GM15510 (cell line): ENCODE measurements around the gene NFKB1.

ENCODE experiments used
- POLR2A ChIP-seq: IDR thresholded peaks from 3 replicates; pipeline ENCODE4 v1.6.1; 2011; ENCODE audit warnings: borderline replicate concordance; ENCODE audit not compliant: insufficient read length; ENCODE audit errors: extremely low read depth

The NFKB1 gene, protein sequence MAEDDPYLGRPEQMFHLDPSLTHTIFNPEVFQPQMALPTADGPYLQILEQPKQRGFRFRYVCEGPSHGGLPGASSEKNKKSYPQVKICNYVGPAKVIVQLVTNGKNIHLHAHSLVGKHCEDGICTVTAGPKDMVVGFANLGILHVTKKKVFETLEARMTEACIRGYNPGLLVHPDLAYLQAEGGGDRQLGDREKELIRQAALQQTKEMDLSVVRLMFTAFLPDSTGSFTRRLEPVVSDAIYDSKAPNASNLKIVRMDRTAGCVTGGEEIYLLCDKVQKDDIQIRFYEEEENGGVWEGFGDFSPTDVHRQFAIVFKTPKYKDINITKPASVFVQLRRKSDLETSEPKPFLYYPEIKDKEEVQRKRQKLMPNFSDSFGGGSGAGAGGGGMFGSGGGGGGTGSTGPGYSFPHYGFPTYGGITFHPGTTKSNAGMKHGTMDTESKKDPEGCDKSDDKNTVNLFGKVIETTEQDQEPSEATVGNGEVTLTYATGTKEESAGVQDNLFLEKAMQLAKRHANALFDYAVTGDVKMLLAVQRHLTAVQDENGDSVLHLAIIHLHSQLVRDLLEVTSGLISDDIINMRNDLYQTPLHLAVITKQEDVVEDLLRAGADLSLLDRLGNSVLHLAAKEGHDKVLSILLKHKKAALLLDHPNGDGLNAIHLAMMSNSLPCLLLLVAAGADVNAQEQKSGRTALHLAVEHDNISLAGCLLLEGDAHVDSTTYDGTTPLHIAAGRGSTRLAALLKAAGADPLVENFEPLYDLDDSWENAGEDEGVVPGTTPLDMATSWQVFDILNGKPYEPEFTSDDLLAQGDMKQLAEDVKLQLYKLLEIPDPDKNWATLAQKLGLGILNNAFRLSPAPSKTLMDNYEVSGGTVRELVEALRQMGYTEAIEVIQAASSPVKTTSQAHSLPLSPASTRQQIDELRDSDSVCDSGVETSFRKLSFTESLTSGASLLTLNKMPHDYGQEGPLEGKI

DNA sequence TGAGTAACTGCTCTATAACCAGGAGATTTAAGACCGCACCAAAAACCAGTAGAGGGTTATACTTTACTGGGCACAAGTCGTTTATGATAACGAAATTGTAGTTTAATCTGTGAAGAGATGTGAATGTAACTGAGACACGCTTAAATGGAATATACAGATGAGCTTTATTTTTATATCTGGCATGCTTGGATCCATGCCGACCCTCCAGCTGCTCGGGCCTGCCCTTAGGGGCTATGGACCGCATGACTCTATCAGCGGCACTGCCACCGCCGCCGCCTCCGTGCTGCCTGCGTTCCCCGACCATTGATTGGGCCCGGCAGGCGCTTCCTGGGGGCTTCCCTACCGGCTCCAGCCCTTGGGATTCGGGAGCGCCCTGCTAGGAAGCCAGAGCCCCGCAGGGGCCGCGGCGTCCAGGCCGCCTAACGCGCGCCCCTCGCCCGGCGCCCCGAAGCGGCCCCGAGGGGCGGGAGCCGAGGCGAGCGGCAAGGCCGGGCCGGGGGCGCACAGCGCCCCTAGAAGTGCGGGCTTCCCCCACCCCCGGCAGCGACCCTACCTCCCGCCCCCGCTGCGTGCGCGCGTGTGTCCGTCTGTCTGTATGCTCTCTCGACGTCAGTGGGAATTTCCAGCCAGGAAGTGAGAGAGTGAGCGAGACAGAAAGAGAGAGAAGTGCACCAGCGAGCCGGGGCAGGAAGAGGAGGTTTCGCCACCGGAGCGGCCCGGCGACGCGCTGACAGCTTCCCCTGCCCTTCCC, at the start of gene NFKB1:
Gene NFKB1, plus strand, starts transcription at position 664 of the 751 bp plus-strand sequence. CDS start 24,160 bp downstream, outside the sequence.
- peak; percentile 68 for TF ChIP-seq POLR2A

DNA sequence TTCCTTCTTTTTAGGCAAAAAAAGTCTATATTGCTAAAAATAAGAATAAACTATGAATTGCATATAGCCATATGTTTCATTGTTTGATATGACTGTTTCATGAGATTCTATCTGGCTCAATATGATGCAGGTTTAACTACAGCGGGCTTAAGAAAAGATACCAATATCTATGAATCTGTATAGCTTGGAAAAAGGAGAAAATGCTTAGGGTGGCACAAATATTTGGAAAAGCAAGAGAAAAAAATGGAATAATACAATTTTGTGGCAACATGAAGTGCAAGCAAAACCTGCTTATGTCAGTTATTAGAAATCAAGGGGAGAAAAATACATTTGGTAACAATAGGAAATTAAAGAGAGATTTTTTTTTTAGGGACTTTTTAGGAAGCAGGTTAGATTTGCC, 48.3 kb upstream of the NFKB1 start:
- no peak for TF ChIP-seq POLR2A

DNA sequence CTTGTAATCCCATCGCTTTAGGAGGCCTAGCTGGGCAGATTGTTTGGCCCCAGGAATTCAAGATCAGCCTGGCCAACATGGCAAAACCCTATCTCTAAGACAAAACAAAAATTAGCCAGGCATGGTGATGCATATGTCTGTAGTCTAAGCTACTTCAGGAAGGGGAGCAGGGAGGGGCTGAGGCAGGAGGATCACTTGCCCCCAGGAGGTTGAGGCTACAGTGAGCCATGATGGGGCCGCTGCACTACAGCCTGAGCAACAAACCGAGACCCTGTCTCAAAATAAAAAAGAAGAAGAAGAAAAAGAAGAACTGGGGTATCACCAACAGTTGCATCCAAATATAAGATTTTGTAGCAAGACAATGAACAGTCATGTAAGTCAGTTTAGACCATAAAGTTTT, 47.3 kb upstream of the NFKB1 start:
- TF ChIP-seq POLR2A, result no peak

DNA sequence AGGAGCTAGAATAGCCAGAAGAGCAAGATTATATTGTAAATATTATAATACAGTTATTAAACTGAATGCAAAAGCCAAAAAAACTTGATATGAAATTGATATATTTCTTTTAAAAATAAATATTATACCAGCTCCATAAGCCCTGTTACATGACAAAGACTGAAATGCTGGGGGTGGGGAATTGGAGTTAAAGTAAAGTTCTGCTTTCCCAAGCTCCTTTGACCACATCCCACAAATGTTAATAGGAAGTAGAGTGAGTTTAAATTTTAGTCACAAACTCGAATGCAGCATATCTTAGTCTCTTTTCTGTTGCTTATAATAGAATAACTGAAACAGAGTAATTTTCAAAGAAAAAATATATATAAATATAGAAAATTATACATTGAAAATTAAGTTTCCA, 46.9 kb upstream of the NFKB1 start:
- TF ChIP-seq POLR2A, result no peak

DNA sequence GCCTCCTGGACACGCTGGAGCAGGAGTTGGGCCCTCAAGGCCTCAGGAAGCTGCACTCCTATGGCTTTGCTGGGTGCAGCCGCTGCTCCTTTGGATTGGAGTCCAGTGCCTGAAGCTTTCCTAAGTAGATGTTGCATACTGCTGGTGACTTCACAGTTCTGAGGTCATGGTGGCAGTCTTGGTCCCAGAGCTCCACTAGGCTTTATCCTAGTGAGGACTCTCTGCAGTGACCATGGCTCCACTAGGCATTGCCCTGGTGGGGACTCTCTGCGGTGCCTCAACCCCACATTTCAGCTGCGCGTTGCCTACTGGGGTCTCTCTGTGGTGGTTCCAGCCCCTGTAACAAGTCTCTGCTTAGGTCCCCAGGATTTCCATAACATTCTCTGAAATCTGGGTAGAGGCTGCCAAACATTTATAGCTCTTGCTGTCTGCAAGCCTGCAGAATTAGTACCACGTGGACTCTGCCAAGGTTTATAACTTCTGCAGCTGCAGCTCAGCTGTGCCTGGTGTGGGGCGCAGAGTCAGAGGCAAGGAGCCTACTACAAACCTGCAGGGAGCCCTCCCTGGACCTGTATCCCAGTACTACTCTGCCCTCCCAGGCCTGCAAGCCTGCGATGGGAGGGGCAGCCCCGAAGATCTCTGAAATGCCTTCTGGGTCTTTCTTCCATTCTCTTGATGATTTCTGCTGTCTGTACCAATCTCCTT, 46.0 kb upstream of the NFKB1 start:
- no peak for TF ChIP-seq POLR2A

DNA sequence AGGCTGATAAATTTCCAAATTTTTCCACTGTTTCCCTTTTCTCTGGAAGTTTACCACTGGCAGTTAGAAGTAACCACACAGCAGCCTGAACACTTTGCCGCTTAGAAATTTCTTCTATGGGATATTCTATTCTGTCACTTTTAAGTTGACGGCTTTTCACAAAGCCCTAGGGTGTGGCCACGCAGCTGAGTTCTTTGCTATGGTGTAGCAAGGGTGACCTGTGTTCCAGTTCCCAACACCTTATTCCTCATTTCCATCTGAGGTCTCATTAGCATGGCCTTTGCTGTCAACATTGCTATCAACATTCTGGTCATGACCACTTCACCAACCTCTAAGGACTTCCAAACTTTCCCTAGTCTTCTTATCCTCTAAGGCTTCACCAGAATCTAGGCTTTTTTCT, 45.4 kb upstream of the NFKB1 start:
- TF ChIP-seq POLR2A, result no peak

DNA sequence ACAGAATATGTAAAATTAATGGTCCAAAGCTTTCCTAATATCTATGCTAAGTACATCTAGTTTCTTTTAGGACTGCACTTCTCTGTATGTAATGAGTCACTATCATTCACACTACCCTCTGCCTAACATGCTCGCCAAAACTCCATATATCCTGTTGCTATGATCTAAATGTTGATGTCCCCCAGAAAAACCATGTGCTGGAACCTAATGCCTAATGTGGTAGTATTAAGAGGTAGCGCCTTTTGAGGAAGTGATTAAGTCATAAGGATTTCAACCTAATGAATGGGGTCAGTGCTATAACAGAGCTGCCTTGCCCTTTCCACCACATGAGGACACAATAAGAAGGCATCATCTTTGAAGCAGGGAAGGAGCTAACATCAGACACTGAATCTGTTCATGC, 34.9 kb upstream of the NFKB1 start:
- no peak for TF ChIP-seq POLR2A

DNA sequence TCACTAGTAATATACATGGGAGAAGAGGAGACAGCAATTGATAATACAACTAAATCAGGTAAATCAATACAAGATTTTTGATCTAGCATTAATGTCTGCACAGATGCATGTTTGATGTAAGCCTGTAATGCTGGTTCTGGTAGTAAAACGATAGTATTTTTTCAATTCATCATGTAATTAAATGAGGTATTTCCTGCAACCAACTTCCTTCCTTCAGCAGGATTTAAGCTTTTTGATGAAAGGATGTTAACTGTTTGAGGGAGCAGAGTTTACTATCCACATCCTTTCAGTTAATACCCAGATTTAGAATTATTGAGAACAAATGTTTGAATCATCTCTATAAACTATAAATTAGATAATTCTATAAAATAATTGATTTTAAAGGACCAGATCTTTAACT, 31.4 kb upstream of the NFKB1 start:
- no peak for TF ChIP-seq POLR2A

DNA sequence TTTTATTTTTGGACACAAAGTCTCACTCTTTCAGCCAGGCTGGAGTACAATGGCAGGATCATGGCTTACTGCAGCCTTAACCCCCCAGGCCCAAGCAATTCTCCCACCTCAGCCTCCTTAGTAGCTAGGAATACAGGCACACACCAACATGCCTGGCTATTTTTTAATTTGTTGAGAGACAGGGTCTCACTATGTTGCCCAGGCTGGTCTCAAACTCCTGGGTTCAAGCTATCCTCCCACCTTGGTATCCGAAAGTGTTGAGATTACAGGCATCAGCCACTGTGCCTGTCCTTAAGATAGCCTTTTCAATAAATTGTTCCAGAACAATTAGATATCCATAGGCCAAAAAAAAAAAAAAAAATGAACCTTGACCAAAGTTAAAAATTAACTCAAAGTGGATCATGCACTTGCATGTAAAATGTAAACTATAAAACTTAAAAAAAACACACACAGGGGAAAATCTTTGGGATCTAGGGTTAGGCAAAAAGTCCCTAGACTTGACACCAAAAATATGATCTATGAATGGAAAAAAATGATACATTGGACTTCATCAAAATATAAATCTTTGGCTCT, 28.6 kb upstream of the NFKB1 start:
- no peak for TF ChIP-seq POLR2A

DNA sequence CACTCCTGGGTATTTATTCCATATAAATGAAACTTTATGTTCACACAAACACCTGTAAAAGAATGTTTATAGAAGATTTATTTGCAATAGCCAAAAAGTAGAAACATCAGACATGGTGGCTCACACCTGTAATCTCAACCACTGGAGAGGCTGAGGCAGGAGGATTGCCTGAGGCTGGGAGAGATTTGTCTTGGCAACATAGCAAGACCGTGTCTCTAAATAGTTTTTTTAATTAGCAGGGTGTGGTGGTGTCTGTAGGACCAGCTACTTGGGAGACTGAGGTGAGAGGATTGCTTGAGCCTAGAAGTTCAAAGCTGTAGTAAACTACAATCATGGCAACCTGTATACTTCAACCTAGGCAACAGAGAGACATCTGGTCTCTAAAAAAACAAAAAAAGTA, 27.7 kb upstream of the NFKB1 start:
- no peak for TF ChIP-seq POLR2A

DNA sequence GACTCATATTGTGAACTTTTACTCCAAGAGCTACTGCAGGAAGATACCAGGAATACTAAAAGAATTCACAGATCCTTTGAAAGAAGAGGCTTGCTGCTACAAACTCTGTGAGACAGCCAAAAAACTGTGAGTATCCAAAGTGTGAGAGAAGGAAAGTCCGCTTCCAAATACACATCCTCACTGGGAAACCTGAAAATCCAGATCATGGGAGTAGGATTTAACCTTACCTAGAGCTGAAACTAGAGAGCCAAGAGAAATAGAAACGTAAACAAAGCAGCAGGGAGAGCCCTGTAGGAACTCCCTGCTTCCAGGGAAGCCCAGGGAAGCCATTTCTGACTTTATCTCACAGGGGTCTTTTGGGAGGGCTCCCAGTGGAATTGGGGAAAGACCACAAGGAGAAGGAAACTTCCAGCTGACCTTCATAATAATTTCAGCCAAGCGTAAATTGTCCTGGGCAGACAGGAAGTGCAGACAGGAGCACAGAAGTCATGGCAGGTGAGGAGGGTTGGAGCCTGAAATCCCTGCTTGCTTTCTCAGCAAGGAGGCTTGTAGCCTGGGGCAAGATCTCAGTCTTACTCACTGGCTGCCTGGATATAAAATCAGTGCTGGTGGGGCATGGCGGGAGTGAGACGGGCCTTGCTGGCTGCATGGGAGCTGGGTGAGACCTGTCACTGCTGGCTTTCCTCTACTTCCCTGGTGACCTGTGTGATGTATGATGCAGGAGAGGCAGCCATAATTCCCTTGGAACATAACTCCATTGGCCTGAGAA, 26.2 kb upstream of the NFKB1 start:
- no peak for TF ChIP-seq POLR2A

DNA sequence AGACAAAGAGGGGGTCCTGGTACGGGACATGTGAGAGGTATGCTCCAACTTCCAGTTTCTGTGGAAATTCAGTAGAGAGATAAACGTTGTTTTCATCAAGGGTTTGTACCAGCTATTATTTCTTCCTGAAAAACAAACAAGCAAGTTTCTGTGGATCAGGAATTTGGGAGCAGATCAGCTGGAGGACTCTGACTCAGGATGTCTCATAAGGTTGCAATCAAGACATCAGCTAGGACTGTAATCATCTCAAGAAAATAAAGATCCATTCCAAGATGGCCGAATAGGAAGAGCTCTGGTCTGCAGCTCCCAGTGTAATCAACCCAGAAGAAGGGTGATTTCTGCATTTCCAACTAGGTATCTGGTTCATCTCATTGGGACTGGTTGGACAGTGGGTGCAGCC, 23.5 kb upstream of the NFKB1 start:
- TF ChIP-seq POLR2A, result no peak

DNA sequence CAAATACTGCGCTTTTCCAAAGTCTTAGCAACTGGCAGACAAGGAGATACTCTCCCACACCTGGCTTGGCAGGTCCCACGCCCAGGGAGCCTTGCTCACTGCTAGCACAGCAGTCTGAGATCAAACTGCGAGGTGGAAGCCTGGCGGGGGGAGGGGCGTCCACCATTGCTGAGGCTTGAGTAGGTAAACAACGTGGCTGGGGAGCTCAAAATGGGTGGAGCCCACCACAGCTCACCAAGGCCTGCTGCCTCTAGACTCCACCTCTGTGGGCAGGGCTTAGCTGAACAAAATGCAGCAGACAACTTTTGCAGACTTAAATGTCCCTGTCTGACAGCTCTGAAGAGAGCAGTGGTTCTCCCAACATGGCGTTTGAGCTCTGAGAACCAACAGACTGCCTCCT, 23.0 kb upstream of the NFKB1 start:
- no peak for TF ChIP-seq POLR2A
